Endothelial cell of umbilical vein (primary cell): ENCODE measurements around the gene DIAPH2. TPM values are rescaled to one million over a fixed set of nuclear protein-coding genes. Genes with fewer than 3 reads are reported as not detected.

Source experiments
- BruUV-seq: library from RNA; stranded (reverse); fragments of 400-500 nt; replicated peaks from 2 replicates; lab custom pipeline; 2021; lab: Mats Ljungman, UMichigan
- CTCF ChIA-PET: fragments of 300-600, 350-600 bp; sonication (Branson Sonifier 250); formaldehyde crosslinking; loops from one replicate; lab custom pipeline; 2021; ENCODE audit warnings: antibody characterized with exemption, inconsistent platforms; lab: Charles Lee
- POLR2A ChIA-PET: fragments of 300-600, 350-600 bp; sonication (Branson Sonifier 250); formaldehyde crosslinking; loops from one replicate; lab custom pipeline; 2021; ENCODE audit warnings: antibody characterized with exemption, inconsistent platforms; lab: Charles Lee
- DNase-seq: peaks from one replicate; pipeline ENCODE4 v3.0.0-alpha.2; 2011; ENCODE audit warnings: low read depth, low spot score
- FAIRE-seq: peaks from 2 replicates; lab custom pipeline; 2011; peaks lifted over from hg19 to GRCh38; lab: Jason Lieb, UNC
- H2AFZ ChIP-seq: 2 replicates; pipeline ENCODE4 v1.6.0; 2012; ENCODE audit warnings: low read depth, low read length, control low read depth, inconsistent platforms
- H3K27ac ChIP-seq: 2 replicates; pipeline ENCODE4 v1.5.1; 2011; ENCODE audit warnings: low read depth, mild to moderate bottlenecking, control low read depth, low read length, moderate library complexity; ENCODE audit not compliant: insufficient read depth
- H3K27me3 ChIP-seq, 2 experiments: 2 replicates each; pipeline versions ENCODE4 v1.6.0 to v1.6.1; 2011; ENCODE audit warnings: low read length in 2 of 2, mixed read lengths in 1 of 2; ENCODE audit not compliant: control insufficient read depth in 2 of 2, insufficient read depth in 2 of 2
- H3K36me3 ChIP-seq, 2 experiments: 2 replicates in 1 of 2; 3 replicates in 1 of 2; pipeline ENCODE4 v1.5.1; 2011; ENCODE audit warnings: low read length in 2 of 2, mild to moderate bottlenecking in 1 of 2, moderate library complexity in 1 of 2; ENCODE audit not compliant: control insufficient read depth in 2 of 2, insufficient read depth in 2 of 2; ENCODE audit errors: extremely low read depth in 1 of 2
- H3K4me1 ChIP-seq: 3 replicates; pipeline ENCODE4 v1.5.1; 2011; ENCODE audit warnings: mild to moderate bottlenecking, low read length; ENCODE audit not compliant: control insufficient read depth, insufficient read depth; ENCODE audit errors: extremely low read depth
- H3K4me2 ChIP-seq: 2 replicates; pipeline ENCODE4 v1.6.1; 2011; ENCODE audit warnings: low read length, control low read depth, mixed read lengths; ENCODE audit not compliant: insufficient read depth
- H3K4me3 ChIP-seq, 3 experiments: fragments of 200-600 bp in 1 of 3; sonication (generic), shearing (Covaris generic) in 1 of 3; replicated peaks in 1 of 3; 2 replicates each; pipeline ENCODE4 v1.5.1; 2011 to 2016; ENCODE audit warnings: control low read depth in 3 of 3, low read length in 3 of 3, mild to moderate bottlenecking in 2 of 3, inconsistent platforms in 1 of 3, low read depth in 1 of 3, moderate library complexity in 1 of 3; ENCODE audit not compliant: insufficient read depth in 1 of 3
- H3K79me2 ChIP-seq: 2 replicates; pipeline ENCODE4 v1.6.0; 2012; ENCODE audit warnings: low read length, inconsistent platforms; ENCODE audit not compliant: control insufficient read depth, insufficient read depth
- H3K9ac ChIP-seq: replicated peaks from 2 replicates; pipeline ENCODE3; 2011; ENCODE audit warnings: low read length, control low read depth; ENCODE audit not compliant: insufficient read depth; ENCODE audit errors: extremely low read depth
- H3K9me1 ChIP-seq: replicated peaks from 3 replicates; pipeline ENCODE4 v1.6.0; 2011; ENCODE audit warnings: mild to moderate bottlenecking, low read length; ENCODE audit not compliant: control insufficient read depth, insufficient read depth; ENCODE audit errors: extremely low read depth
- H3K9me3 ChIP-seq: replicated peaks from 2 replicates; pipeline ENCODE4 v1.5.1; 2012; ENCODE audit warnings: low read length, inconsistent platforms; ENCODE audit not compliant: control insufficient read depth, insufficient read depth
- H4K20me1 ChIP-seq: replicated peaks from 2 replicates; pipeline ENCODE3; 2011; ENCODE audit warnings: mild to moderate bottlenecking, low read length; ENCODE audit not compliant: control insufficient read depth, insufficient read depth; ENCODE audit errors: extremely low read depth
- CTCF ChIP-seq, 2 donors: IDR thresholded peaks; 1 replicate in 1 of 2; 2 replicates in 1 of 2; pipeline ENCODE4 v1.5.1; 2011; ENCODE audit warnings: low read length in 2 of 2, mild to moderate bottlenecking in 2 of 2, moderate library complexity in 2 of 2, control low read depth in 1 of 2, inconsistent platforms in 1 of 2, low read depth in 1 of 2; ENCODE audit not compliant: insufficient read depth in 1 of 2; ENCODE audit errors: extremely low read depth in 1 of 2
- EZH2 ChIP-seq: IDR thresholded peaks from 2 replicates; pipeline ENCODE4 v1.6.1; 2012; ENCODE audit warnings: borderline replicate concordance, low read depth, mild to moderate bottlenecking, moderate library complexity, low read length, inconsistent platforms; ENCODE audit not compliant: severe bottlenecking
- FOS ChIP-seq: IDR thresholded peaks from 2 replicates; pipeline ENCODE4 v1.6.1; 2011; ENCODE audit warnings: mild to moderate bottlenecking, low read length, moderate library complexity, borderline replicate concordance; ENCODE audit not compliant: insufficient read depth
- GATA2 ChIP-seq: IDR thresholded peaks from 2 replicates; pipeline ENCODE4 v1.7.0; 2011; ENCODE audit warnings: low read depth, mild to moderate bottlenecking, moderate library complexity, mixed read lengths, low read length; ENCODE audit not compliant: insufficient read length, insufficient read depth
- JUN ChIP-seq: IDR thresholded peaks from 2 replicates; pipeline ENCODE4 v1.6.1; 2011; ENCODE audit warnings: borderline replicate concordance, low read depth; ENCODE audit not compliant: insufficient read length, insufficient read depth
- MAX ChIP-seq: IDR thresholded peaks from 2 replicates; pipeline ENCODE4 v1.6.1; 2011; ENCODE audit not compliant: insufficient read depth, insufficient read length
- MYC ChIP-seq: IDR thresholded peaks from one replicate; pipeline ENCODE4 v1.6.1; 2011; ENCODE audit warnings: mild to moderate bottlenecking, low read depth, low read length
- POLR2A ChIP-seq: IDR thresholded peaks from 2 replicates; pipeline ENCODE4 v1.6.1; 2012; ENCODE audit warnings: low read depth, mild to moderate bottlenecking, control low read depth, low read length
- POLR2AphosphoS5 ChIP-seq: IDR thresholded peaks from 2 replicates; pipeline ENCODE4 v1.6.1; 2012; ENCODE audit warnings: low read depth, mild to moderate bottlenecking, control low read depth, low read length, moderate library complexity; ENCODE audit not compliant: insufficient read depth
- dilution Hi-C: fragments of 300-500 bp; cut with MboI; formaldehyde crosslinking; loops from one replicate; pipeline ENCODE4 v1.15.0; 2019; ENCODE audit warnings: low sequenced_read_pairs; ENCODE audit not compliant: extremely low pct_ligation_motif_present
- intact Hi-C: fragments of 100-400 bp; cut with micrococcal nuclease; formaldehyde crosslinking; loops from one replicate; pipeline ENCODE4 v1.10.0; 2022
- polyA plus RNA-seq, 4 experiments: library from polyadenylated mRNA; depleted of rRNA in 3 of 4; stranded (reverse) in 3 of 4; unstranded in 1 of 4; fragments of >200 nt; gene quantifications; 2 replicates each; pipeline versions ENCODE4 v1.2.1 to v1.2.3, GENCODE V29; 2011 to 2012; ENCODE audit warnings: missing spikeins in 1 of 4
- total RNA-seq: library from RNA; stranded (reverse); gene quantifications from 2 replicates; pipeline ENCODE4 v1.2.3, GENCODE V29; 2021

The DIAPH2 gene
- total and polyA plus RNA-seq, 2 donors (not counting 3 experiments of a cell fraction or from before 2014, with no cell fraction given), result 3.0 to 30.0 TPM

DNA sequence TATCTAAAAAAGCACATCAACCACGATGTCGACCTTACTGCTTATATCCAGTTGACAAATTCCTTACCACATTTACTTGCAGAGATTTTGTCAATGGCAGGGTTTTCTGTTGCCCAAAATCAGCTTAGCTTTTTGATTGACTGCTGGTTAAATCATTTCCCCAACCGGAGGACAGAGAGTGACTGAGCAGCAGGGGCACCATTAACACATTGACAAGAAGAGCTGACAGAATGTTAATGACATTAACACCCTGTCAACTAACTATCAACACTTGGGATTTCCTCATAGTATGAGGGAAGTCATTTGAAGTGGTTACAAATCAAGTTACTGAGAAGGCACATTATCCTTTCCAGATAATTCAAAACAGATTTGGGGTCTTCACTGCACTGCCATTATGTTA lies 567.5 kb downstream of the DIAPH2 start:
- no peaks in the 10 kb centered on the region for H3K36me3 ChIP-seq
- H4K20me1 ChIP-seq, result no peaks in the 10 kb centered on the region
- no peaks in the 10 kb centered on the region for H3K4me1 ChIP-seq
- intact Hi-C loops, result no loop called here
- no peak overlapping the region for H3K4me2 ChIP-seq
- H3K27me3 ChIP-seq, result no peaks in the 10 kb centered on the region
- no peak overlapping the region for H3K27ac ChIP-seq
- CTCF ChIA-PET, result no interaction called here
- no peaks in the 10 kb centered on the region for H3K79me2 ChIP-seq
- H2AFZ ChIP-seq, result no peak overlapping the region
- no TSS peak for BruUV-seq
- no peaks in the 10 kb centered on the region for H3K9me3 ChIP-seq
- FAIRE-seq, result no peak
- H3K9ac ChIP-seq, result no peak overlapping the region
- H3K9me1 ChIP-seq, result no peaks in the 10 kb centered on the region
- no peak for TF ChIP-seq EZH2
- no peak for TF ChIP-seq FOS
- TF ChIP-seq MAX, result no peak
- no peak for TF ChIP-seq JUN
- no peak for TF ChIP-seq GATA2
- no peak for TF ChIP-seq MYC
- TF ChIP-seq POLR2A, result no peak
- no peak for TF ChIP-seq CTCF (IDR thresholded peaks at IDR 0.05; ENCODE audit: extremely low read depth in 1 of 2, insufficient read depth in 1 of 2, low read depth in 1 of 2, low read length in 2 of 2)
- no peak for TF ChIP-seq POLR2AphosphoS5
- POLR2A ChIA-PET, result no interaction called here
- DNase-seq, result no peak
- dilution Hi-C loops, result no loop called here
- H3K4me3 ChIP-seq, result no peak overlapping the region
